Thoracic aorta (tissue), 2 donors: ENCODE data around the gene SUPT4H1. TPM values are rescaled to one million over a fixed set of nuclear protein-coding genes. Genes with fewer than 3 reads are reported as not detected.

Experiments
- ATAC-seq: fragments of 150-250 bp; one replicate; pipeline ENCODE4 v1.8.0; 2017; ENCODE audit warnings: low read depth; ENCODE audit not compliant: insufficient number of reproducible peaks, low FRiP score
- DNase-seq: peaks from one replicate; pipeline ENCODE4 v3.0.0-alpha.2; 2020; ENCODE audit warnings: low spot score
- H3K27ac ChIP-seq, 2 donors: fragments of 200-600 bp; sonication (generic); 1 replicate in 1 of 2; 2 replicates in 1 of 2; pipeline ENCODE4 v1.5.1; 2016; ENCODE audit warnings: mild to moderate bottlenecking in 2 of 2, moderate library complexity in 2 of 2
- H3K27me3 ChIP-seq: fragments of 200-600 bp; sonication (generic); replicated peaks from 2 replicates; pipeline ENCODE4 v1.6.0; 2016; ENCODE audit warnings: mild to moderate bottlenecking; ENCODE audit not compliant: insufficient read depth
- H3K36me3 ChIP-seq: fragments of 200-600 bp; sonication (generic); one replicate; pipeline ENCODE4 v1.5.1; 2016
- H3K4me1 ChIP-seq, 2 donors: fragments of 200-600 bp; sonication (generic); 1 replicate in 1 of 2; 2 replicates in 1 of 2; pipeline versions ENCODE4 v1.5.1 to v1.6.0; 2016; ENCODE audit warnings: low read depth in 2 of 2, mild to moderate bottlenecking in 1 of 2; ENCODE audit not compliant: control insufficient read depth in 1 of 2
- H3K4me3 ChIP-seq: fragments of 200-600 bp; sonication (generic); 2 replicates; pipeline ENCODE4 v1.5.1; 2016; ENCODE audit warnings: mild to moderate bottlenecking
- H3K9me3 ChIP-seq: fragments of 200-600 bp; sonication (generic); 2 replicates; pipeline ENCODE4 v1.5.1; 2016
- total RNA-seq, 2 donors: library from RNA; depleted of rRNA; stranded (reverse); fragments of >200 nt; gene quantifications; one replicate each; pipeline versions ENCODE4 v1.1.0 to v1.2.3, GENCODE V29; 2016
- TF ChIP-seq, protein P1 (sequence below): fragments of 200-600 bp; sonication (generic); IDR thresholded peaks from one replicate; pipeline ENCODE4 v1.5.1; 2019; ENCODE audit warnings: antibody characterized with exemption

SUPT4H1 gene
- total RNA-seq, 2 donors from 2014 or later, result 30.6 to 37.3 TPM

DNA sequence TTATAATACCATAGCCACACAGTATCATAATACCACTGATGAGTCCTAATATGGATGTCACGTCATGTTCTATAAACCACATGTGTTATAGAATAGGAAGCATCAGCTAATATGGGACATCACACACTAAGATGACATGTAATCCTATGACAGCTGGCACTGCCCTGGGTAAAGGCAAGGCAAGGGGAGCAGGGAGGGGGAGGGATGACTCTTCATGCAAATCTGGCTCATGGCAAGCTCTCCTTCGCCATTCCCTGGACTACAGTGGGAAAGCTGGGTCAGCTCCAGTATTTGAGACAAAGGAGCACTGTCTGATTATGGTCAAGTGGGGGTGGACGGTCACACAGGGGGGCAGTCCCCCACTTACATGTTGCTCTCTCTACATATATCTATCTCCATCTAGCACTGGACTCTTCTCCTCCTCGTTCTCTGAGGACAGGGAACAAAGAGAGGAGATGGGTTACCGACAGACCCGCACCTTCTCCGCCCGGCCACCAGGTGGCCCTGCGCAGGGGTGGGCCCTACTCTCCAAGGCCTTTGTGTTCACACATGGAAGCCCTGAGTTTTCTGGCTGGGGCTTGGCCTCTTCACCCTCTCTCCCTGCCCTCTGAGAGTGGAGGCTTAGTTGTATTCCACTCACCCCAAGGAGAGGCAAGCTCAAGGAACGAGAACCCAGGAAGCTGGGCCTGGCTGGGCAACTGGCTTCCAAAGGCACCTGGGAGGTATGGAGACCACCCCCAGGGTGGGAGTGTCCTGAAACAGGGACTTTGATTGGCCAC is 47.8 kb downstream of the SUPT4H1 start:
- ATAC-seq (no peak), DNase-seq (no peak)
- Histone ChIP-seq H3K9me3 (no peaks in the 10 kb centered on the region), H3K4me1 (no peaks in the 10 kb centered on the region), H3K4me3 (no peak overlapping the region), H3K27me3 (no peaks in the 10 kb centered on the region), H3K27ac (no peak overlapping the region), H3K36me3 (no peaks in the 10 kb centered on the region)
- TF ChIP-seq, protein P1, sequence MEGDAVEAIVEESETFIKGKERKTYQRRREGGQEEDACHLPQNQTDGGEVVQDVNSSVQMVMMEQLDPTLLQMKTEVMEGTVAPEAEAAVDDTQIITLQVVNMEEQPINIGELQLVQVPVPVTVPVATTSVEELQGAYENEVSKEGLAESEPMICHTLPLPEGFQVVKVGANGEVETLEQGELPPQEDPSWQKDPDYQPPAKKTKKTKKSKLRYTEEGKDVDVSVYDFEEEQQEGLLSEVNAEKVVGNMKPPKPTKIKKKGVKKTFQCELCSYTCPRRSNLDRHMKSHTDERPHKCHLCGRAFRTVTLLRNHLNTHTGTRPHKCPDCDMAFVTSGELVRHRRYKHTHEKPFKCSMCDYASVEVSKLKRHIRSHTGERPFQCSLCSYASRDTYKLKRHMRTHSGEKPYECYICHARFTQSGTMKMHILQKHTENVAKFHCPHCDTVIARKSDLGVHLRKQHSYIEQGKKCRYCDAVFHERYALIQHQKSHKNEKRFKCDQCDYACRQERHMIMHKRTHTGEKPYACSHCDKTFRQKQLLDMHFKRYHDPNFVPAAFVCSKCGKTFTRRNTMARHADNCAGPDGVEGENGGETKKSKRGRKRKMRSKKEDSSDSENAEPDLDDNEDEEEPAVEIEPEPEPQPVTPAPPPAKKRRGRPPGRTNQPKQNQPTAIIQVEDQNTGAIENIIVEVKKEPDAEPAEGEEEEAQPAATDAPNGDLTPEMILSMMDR, result peak; percentile 51

DNA sequence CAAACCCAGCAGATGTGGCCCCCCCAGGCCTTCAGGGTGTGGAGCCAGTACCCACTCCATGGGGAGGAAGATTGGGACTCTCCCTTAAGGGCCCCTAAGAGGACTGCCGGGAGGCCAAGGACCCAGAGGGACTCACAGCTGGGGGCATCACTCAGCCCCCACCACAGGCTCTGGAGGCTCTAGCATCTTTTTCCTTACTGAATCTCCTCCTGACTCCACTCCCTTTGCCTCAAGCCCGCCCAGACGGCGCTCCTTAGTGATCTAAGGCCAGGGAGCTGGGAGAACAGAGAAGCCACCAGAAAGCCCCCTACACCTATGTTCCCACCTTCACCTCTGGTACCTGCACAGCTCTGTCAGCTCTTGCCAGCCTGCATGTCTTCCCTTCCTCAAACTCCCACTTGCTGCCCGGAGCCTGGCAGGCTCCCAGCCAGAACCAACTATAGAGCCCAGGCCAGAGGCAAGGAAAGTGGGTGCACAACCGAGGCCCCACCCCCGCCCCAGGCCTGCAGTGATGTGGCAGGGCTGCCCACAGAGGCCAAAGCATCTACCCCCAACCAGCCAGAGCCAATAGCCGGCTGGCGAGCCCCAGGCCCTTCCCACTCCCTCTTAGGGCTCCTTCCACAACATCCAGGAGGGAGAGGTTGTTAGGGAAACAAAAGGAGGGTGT is 48.9 kb downstream of the SUPT4H1 start:
- no peak for ATAC-seq
- H3K27me3 ChIP-seq, result no peaks in the 10 kb centered on the region
- DNase-seq, result no peak
- TF ChIP-seq, protein P1, result no peak
- H3K9me3 ChIP-seq, result no peaks in the 10 kb centered on the region
- no peak overlapping the region for H3K4me3 ChIP-seq
- no peaks in the 10 kb centered on the region for H3K36me3 ChIP-seq
- H3K27ac ChIP-seq, result no peak overlapping the region
- H3K4me1 ChIP-seq, result no peaks in the 10 kb centered on the region

DNA sequence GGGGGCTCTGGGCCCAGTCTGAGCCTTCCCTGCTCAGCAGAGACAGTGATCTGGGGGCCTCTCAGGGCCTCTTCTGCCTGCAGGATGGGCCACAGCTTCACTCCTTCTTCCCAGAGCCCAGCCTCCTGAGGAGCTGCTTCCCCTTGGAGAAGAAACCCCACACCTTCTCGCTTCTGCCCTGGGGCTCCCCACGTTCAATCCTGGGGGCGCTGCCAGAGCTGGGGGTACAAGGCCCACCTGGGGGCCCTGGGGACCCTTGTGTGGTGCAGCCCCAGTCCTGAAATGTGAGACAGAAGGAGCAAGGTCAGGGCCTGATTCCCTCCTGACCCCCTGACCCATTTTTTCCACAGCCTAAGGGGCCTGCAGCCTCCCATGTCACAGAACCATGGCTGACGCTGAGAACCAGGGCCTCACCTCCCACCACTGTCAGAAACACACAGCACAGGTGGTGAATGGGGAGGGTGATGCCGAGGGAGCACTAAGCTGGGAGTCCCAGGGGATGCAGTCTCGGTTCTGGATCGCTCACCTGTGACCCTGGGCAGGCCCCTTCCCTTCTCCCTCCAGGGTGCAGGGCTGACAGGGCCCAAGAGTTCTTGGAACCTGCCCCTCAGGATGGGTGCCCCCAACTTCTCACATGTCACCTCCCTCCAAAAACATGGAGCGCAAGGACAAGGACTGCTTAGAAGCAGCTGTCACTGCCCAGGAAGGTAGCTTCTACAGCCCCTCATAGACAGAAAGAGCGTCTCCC is 49.7 kb downstream of the SUPT4H1 start:
- no peak overlapping the region for H3K27ac ChIP-seq
- no peaks in the 10 kb centered on the region for H3K27me3 ChIP-seq
- no peaks in the 10 kb centered on the region for H3K9me3 ChIP-seq
- no peaks in the 10 kb centered on the region for H3K4me1 ChIP-seq
- H3K36me3 ChIP-seq, result no peaks in the 10 kb centered on the region
- DNase-seq, result no peak
- no peak for ATAC-seq
- H3K4me3 ChIP-seq, result no peak overlapping the region
- TF ChIP-seq, protein P1, result no peak

DNA sequence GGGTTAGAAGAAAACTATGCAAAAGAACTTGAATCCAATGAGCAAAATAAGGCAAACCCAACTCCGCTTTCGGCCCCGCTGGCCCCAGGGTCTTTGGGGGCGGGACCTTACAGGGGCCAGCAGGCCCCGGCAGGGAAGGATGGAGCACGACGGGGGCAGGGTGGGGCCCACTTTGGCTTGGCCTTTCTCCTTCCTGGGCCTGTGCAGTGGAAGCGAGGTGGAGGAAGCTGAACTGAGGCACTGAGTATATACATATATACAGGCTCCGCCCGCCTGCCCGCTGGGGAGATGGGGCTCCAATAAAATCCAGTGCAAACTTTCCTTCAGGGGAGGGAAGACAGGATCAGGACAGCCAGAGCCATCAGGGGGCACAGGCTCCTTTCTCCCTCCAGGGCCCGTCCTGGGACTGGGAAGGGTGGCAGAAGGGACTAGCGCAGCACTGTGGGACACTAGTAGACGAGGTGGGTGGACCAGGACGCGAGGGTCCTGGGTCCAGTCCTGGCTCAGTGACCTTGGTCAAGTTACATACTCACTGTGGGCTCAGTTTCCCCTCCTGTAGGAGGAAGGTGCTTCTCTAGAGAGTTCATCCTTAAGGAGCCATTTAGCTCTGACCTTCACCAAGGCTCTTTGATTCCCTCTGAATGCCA is 50.4 kb downstream of the SUPT4H1 start:
- H3K4me1 ChIP-seq, result no peaks in the 10 kb centered on the region
- no peaks in the 10 kb centered on the region for H3K36me3 ChIP-seq
- no peak overlapping the region for H3K27ac ChIP-seq
- DNase-seq (no peak), ATAC-seq (no peak)
- no peak overlapping the region for H3K4me3 ChIP-seq
- no peaks in the 10 kb centered on the region for H3K9me3 ChIP-seq
- no peaks in the 10 kb centered on the region for H3K27me3 ChIP-seq
- TF ChIP-seq, protein P1, result no peak
